SU-DHL-6 (cell line): ENCODE measurements around the gene NDUFS1.
"Not testable (repeated sequence)": the region's sequence is repeated elsewhere in the genome, so short reads cannot be mapped to it uniquely, and the experiment has no call there.

Experiments used
- CTCF ChIP-seq: fragments of 200-600 bp; sonication (generic); IDR thresholded peaks from one replicate; pipeline ENCODE4 v1.5.1; 2017; ENCODE audit warnings: antibody characterized with exemption, mild to moderate bottlenecking, low read length, moderate library complexity; ENCODE audit not compliant: insufficient read depth, poor library complexity, severe bottlenecking
- EZH2phosphoT487 ChIP-seq: fragments of 200-600 bp; sonication (generic), shearing (Covaris generic); conservative IDR thresholded peaks from 2 replicates; pipeline ENCODE4 v1.6.1; 2018; ENCODE audit warnings: mild to moderate bottlenecking, antibody characterized with exemption, low read length, moderate library complexity, mixed read lengths

GRCh38 chr2:206162401-206162800 is 3.2 kb upstream of the NDUFS1 start:
- TF ChIP-seq CTCF, EZH2phosphoT487: not testable (repeated sequence)
